ENCODE measurements around the gene ARID5A.

ARID5A gene

DNA sequence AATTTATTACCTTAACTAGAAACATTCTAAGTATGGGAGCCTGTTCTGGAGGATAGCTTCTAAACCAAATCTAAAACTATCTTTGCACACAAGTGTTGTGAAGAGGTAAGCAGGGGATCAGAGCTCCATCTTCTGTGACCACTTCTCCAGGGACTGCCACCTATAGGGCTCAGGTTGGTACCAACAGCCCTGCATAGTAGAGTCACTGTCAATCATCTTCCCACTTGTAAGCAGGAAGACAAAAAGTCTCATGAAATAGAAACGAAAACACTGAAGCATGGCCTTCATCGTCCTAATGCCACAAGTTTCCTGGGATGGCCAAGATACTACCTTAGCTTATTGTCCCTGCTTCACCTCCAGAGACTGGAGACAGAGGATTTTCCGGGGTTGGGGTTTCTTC, 57.7 kb downstream of the ARID5A start:
- TF ChIP-seq, protein P1, sequence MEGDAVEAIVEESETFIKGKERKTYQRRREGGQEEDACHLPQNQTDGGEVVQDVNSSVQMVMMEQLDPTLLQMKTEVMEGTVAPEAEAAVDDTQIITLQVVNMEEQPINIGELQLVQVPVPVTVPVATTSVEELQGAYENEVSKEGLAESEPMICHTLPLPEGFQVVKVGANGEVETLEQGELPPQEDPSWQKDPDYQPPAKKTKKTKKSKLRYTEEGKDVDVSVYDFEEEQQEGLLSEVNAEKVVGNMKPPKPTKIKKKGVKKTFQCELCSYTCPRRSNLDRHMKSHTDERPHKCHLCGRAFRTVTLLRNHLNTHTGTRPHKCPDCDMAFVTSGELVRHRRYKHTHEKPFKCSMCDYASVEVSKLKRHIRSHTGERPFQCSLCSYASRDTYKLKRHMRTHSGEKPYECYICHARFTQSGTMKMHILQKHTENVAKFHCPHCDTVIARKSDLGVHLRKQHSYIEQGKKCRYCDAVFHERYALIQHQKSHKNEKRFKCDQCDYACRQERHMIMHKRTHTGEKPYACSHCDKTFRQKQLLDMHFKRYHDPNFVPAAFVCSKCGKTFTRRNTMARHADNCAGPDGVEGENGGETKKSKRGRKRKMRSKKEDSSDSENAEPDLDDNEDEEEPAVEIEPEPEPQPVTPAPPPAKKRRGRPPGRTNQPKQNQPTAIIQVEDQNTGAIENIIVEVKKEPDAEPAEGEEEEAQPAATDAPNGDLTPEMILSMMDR (IDR thresholded peaks at IDR 0.05; ENCODE audit: poor library complexity, severe bottlenecking): no peak
- peaks cover 51% of the 10 kb centered on the region for H3K36me3 ChIP-seq (ENCODE audit: low read depth)
- H3K4me3 ChIP-seq (ENCODE audit: severe bottlenecking): no peak overlapping the region
- H3K4me1 ChIP-seq (ENCODE audit: insufficient read depth, poor library complexity, severe bottlenecking): no peaks in the 10 kb centered on the region
- no peaks in the 10 kb centered on the region for H3K27me3 ChIP-seq (ENCODE audit: insufficient read depth, poor library complexity, severe bottlenecking)
- DNase-seq (ENCODE audit: low spot score) (no peak), ATAC-seq (ENCODE audit: low read depth) (no peak)
- H3K27ac ChIP-seq (ENCODE audit: poor library complexity, severe bottlenecking): no peak overlapping the region
- no peaks in the 10 kb centered on the region for H3K9me3 ChIP-seq (ENCODE audit: severe bottlenecking)

DNA sequence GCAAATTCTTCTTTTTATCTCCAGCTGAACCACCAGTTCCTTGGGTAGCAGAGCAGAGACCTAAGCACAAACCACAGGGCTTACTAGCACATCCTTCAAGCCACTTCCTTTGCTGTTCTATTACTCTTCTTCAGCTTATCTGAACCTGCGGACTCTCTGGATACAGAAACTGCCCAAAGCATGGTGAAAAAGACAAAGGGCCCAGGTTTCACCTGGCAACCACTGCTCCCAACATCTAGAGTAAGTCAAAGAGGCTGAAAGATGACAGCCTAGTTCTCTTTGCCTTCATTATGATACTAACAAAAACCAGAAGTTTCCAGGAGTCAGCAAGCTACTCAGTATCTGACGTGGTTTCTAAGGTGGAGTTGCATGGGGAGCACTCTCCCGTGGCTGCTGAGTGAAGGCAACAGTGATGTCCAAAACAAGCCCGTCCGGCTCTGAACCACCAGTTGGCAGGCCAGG, 58.2 kb downstream of the ARID5A start:
- peaks cover 56% of the 10 kb centered on the region for H3K36me3 ChIP-seq (ENCODE audit: low read depth)
- DNase-seq (ENCODE audit: low spot score): no peak
- no peaks in the 10 kb centered on the region for H3K27me3 ChIP-seq (ENCODE audit: insufficient read depth, poor library complexity, severe bottlenecking)
- H3K27ac ChIP-seq (ENCODE audit: poor library complexity, severe bottlenecking): no peak overlapping the region
- peaks cover under 1% of the 10 kb centered on the region for H3K4me1 ChIP-seq (ENCODE audit: insufficient read depth, poor library complexity, severe bottlenecking)
- H3K4me3 ChIP-seq (ENCODE audit: severe bottlenecking): no peak overlapping the region
- no peaks in the 10 kb centered on the region for H3K9me3 ChIP-seq (ENCODE audit: severe bottlenecking)
- TF ChIP-seq, protein P1 (IDR thresholded peaks at IDR 0.05; ENCODE audit: poor library complexity, severe bottlenecking): no peak
- no peak for ATAC-seq (ENCODE audit: low read depth)

DNA sequence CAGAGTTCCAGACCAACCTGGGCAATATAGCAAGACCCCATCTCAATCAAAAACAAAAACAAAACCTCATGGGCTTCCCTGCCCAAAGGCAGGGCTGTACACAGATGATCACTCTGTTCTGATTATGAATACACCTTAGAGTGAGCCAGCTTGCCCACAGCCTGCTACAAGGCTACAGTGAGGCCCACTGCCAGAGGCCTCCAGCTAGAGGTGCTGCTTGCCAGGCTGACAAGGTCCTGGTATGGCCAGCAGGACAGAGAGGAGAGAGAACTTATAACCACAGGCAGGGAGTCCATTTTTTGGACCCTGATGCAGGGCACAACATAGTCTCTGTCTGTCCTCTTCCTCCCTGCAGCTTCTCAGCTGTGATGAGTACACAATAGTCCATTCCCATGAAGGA, 60.0 kb downstream of the ARID5A start:
- ATAC-seq (ENCODE audit: low read depth): no peak
- Histone ChIP-seq H3K4me1 (ENCODE audit: insufficient read depth, poor library complexity, severe bottlenecking) (peaks cover 7% of the 10 kb centered on the region), H3K9me3 (ENCODE audit: severe bottlenecking) (no peaks in the 10 kb centered on the region), H3K36me3 (ENCODE audit: low read depth) (peaks cover 74% of the 10 kb centered on the region), H3K27me3 (ENCODE audit: insufficient read depth, poor library complexity, severe bottlenecking) (no peaks in the 10 kb centered on the region), H3K27ac (ENCODE audit: poor library complexity, severe bottlenecking) (no peak overlapping the region), H3K4me3 (ENCODE audit: severe bottlenecking) (no peak overlapping the region)
- TF ChIP-seq, protein P1 (IDR thresholded peaks at IDR 0.05; ENCODE audit: poor library complexity, severe bottlenecking): no peak
- no peak for DNase-seq (ENCODE audit: low spot score)

DNA sequence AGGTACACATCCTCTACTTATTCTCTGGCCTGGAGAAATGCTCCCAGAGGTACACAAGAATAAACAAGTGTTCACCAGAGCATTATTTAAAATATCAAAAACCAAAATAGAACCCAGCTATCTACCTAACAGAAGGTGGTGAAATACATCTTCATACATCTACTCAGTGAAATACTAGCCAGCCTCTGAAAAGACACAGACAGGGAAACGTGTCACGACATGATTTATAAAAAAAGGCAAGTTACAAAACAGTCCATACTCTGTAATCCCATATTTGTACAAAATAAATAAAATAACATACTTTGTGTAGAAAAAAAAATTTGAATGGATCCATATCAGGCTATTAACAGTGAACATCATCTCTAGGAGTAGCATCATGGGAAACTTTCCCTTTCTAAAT, 63.4 kb downstream of the ARID5A start:
- no peak overlapping the region for H3K4me3 ChIP-seq (ENCODE audit: severe bottlenecking)
- no peak overlapping the region for H3K27ac ChIP-seq (ENCODE audit: poor library complexity, severe bottlenecking)
- H3K27me3 ChIP-seq (ENCODE audit: insufficient read depth, poor library complexity, severe bottlenecking): no peaks in the 10 kb centered on the region
- H3K9me3 ChIP-seq (ENCODE audit: severe bottlenecking): no peaks in the 10 kb centered on the region
- TF ChIP-seq, protein P1 (IDR thresholded peaks at IDR 0.05; ENCODE audit: poor library complexity, severe bottlenecking): no peak
- no peak for DNase-seq (ENCODE audit: low spot score)
- ATAC-seq (ENCODE audit: low read depth): peak; percentile 50; the same call in 2 of the 3 replicates
- H3K4me1 ChIP-seq (ENCODE audit: insufficient read depth, poor library complexity, severe bottlenecking): peaks cover 7% of the 10 kb centered on the region
- peaks cover 89% of the 10 kb centered on the region for H3K36me3 ChIP-seq (ENCODE audit: low read depth)

DNA sequence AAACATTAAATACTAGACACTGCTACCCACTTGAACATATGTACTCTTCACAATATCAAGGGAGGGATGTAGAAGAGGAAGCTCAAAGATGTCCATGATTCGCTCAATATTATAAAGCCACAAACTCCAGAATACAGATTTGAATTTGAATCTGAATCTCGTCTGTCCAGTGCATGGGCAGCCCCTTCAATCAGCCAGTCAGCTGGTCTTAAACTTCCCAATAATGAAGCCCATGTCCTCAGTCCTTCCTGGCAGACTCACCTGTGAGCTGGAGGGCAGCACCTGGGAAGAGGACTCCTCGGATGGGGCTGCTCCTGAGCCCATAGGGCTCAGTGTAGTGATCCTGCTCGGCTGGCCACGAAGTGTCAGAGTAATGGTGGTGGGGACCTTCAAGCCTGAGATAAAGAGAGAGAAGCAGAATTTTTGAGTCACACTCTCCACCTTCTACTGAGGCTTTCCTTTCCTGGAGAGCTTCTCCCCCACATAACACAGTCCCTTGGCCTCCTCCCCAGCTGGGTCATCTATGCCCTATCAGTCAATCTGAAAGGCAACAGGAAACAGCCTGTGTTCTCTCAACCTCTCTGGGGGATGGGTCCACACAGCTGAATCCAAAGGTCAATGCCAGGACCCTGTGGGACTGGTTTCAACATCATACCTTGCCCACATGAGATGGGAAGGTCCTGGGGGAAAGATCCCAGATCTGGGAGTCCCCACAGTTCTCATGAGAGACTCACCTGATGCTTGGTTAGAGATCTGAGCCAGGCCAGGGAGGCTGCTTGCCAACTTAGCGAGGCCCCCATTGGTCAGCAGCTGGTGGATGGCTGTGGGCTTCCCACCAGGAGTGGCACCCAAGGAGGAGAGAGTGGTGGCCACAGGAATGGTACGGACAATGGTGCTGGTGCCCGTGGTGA, 65.1 kb downstream of the ARID5A start:
- TF ChIP-seq, protein P1 (IDR thresholded peaks at IDR 0.05; ENCODE audit: poor library complexity, severe bottlenecking): no peak
- H3K4me3 ChIP-seq (ENCODE audit: severe bottlenecking): no peak overlapping the region
- H3K36me3 ChIP-seq (ENCODE audit: low read depth): peaks cover 95% of the 10 kb centered on the region
- no peak overlapping the region for H3K27ac ChIP-seq (ENCODE audit: poor library complexity, severe bottlenecking)
- H3K27me3 ChIP-seq (ENCODE audit: insufficient read depth, poor library complexity, severe bottlenecking): no peaks in the 10 kb centered on the region
- no peak for ATAC-seq (ENCODE audit: low read depth)
- no peaks in the 10 kb centered on the region for H3K9me3 ChIP-seq (ENCODE audit: severe bottlenecking)
- peaks cover 7% of the 10 kb centered on the region for H3K4me1 ChIP-seq (ENCODE audit: insufficient read depth, poor library complexity, severe bottlenecking)
- DNase-seq (ENCODE audit: low spot score): no peak
